GM23248 (cell line): ENCODE measurements around the gene TTC21A.

Experiments used
- EZH2 ChIP-seq: fragments of 200-600 bp; sonication (generic); IDR thresholded peaks from 2 replicates; pipeline ENCODE4 v1.6.1; 2018; ENCODE audit warnings: antibody characterized with exemption, mild to moderate bottlenecking; ENCODE audit not compliant: insufficient read depth, poor library complexity, severe bottlenecking
- EZH2phosphoT487 ChIP-seq: fragments of 200-600 bp; sonication (generic); IDR thresholded peaks from 2 replicates; pipeline ENCODE4 v1.6.1; 2018; ENCODE audit warnings: antibody characterized with exemption, moderate library complexity, mild to moderate bottlenecking, low read depth; ENCODE audit not compliant: insufficient read depth

GRCh38 chr3:39173318-39174125, 66.0 kb downstream of the TTC21A start:
- TF ChIP-seq EZH2 (no peak), EZH2phosphoT487 (no peak)
